ENCODE results near the gene DLX4.

GRCh38 chr17:50021681-50022370 is 52.8 kb downstream of the DLX4 start:
- TF ChIP-seq EZH2 (IDR thresholded peaks at IDR 0.05; ENCODE audit: borderline replicate concordance, low read depth, low read length, severe bottlenecking): no peak
- no peak for TF ChIP-seq CTCF (IDR thresholded peaks at IDR 0.05; ENCODE audit: borderline replicate concordance, extremely low read depth, low read length, poor library complexity, severe bottlenecking)
